Peyer's patch (tissue), 4 donors: ENCODE results near the gene FGFR4. TPM values are rescaled to one million over a fixed set of nuclear protein-coding genes. Genes with fewer than 3 reads are reported as not detected.

Source experiments
- DNase-seq, 3 donors: peaks; one replicate each; pipeline ENCODE4 v3.0.0-alpha.2; 2017 to 2019
- H3K27ac ChIP-seq, 4 donors: fragments of 200-600 bp; sonication (generic); one replicate each; pipeline ENCODE4 v1.5.1; 2016 to 2019
- H3K27me3 ChIP-seq, 2 donors: fragments of 200-600 bp; sonication (generic); one replicate each; pipeline ENCODE4 v1.5.1; 2019
- H3K36me3 ChIP-seq, 3 donors: fragments of 200-600 bp; sonication (generic); one replicate each; pipeline ENCODE4 v1.5.1; 2016 to 2019
- H3K4me1 ChIP-seq, 4 donors: fragments of 200-600 bp; sonication (generic); one replicate each; pipeline ENCODE4 v1.5.1; 2016 to 2019
- H3K4me3 ChIP-seq, 4 donors: fragments of 200-600 bp; sonication (generic); 1 replicate in 3 of 4; 2 replicates in 1 of 4; pipeline ENCODE4 v1.5.1; 2016 to 2019; ENCODE audit warnings: mild to moderate bottlenecking in 1 of 4
- H3K9me3 ChIP-seq, 4 donors: fragments of 200-600 bp; sonication (generic); one replicate each; pipeline ENCODE4 v1.5.1; 2016 to 2019; ENCODE audit warnings: mild to moderate bottlenecking in 1 of 4
- POLR2A ChIP-seq, 2 donors: fragments of 450-650 bp; IDR thresholded peaks; one replicate each; pipeline ENCODE4 v1.5.1; 2017; ENCODE audit warnings: antibody characterized with exemption in 2 of 2, mild to moderate bottlenecking in 2 of 2, moderate library complexity in 2 of 2
- total RNA-seq, 4 donors: library from RNA; depleted of rRNA; stranded (reverse); fragments of >200 nt; gene quantifications; one replicate each; pipeline ENCODE4 v1.1.0, GENCODE V29; 2016
- TF ChIP-seq, protein P1 (sequence below), 6 experiments: fragments of 450-650 bp in 4 of 6; fragments of 200-600 bp in 2 of 6; sonication (generic) in 1 of 6; IDR thresholded peaks; one replicate each; pipeline ENCODE4 v1.5.1; 2017 to 2019; ENCODE audit warnings: antibody characterized with exemption in 6 of 6, mild to moderate bottlenecking in 3 of 6, moderate library complexity in 1 of 6

The FGFR4 gene
- total RNA-seq, 4 donors from 2014 or later = 43.0 to 264 (median 72.3) TPM

DNA sequence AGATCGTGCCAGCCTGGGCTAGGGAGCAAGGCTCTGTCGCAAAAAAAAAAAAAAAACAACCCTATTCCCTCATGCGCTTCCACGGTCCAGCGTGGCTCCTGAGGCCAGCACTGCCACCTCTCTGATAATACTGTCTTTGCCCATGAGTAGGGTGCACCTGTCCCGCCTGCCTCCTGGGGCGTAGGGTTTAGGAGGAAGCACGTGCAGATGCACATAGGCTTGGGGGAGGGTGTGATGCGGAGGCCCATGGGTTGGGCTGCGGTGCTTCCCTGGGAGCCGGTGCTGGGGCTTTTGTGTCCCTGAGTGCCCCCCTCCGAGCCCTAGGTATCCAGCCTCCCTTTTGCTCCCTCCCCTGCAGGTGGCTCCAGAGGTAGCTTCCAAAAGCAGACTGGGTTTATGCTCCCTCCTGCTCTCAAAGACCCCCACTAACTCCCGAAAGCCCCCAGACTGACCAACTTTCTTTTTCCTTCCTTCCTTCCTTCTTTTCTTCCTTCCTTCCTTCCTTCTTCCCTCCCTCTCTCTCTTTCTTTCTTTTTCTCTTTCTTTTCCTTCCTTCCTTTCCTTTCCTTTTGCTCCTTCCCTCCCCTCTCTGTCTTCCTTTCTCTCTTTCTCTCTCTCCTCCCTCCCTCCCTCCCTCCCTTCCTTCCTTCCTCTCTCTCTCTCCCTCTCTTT is 12.8 kb downstream of the FGFR4 start:
- DNase-seq = no peak
- no peak overlapping the region for H3K4me3 ChIP-seq
- peak overlapping the region in 2 of 4 donors; percentile 50 to 69 for H3K27ac ChIP-seq
- no peaks in the 10 kb centered on the region for H3K27me3 ChIP-seq
- peaks cover 0 to 5% (median 0%) of the 10 kb centered on the region in 3 donors for H3K36me3 ChIP-seq
- H3K4me1 ChIP-seq = peaks cover 0 to 21% (median 2%) of the 10 kb centered on the region in 4 donors
- TF ChIP-seq, protein P1, sequence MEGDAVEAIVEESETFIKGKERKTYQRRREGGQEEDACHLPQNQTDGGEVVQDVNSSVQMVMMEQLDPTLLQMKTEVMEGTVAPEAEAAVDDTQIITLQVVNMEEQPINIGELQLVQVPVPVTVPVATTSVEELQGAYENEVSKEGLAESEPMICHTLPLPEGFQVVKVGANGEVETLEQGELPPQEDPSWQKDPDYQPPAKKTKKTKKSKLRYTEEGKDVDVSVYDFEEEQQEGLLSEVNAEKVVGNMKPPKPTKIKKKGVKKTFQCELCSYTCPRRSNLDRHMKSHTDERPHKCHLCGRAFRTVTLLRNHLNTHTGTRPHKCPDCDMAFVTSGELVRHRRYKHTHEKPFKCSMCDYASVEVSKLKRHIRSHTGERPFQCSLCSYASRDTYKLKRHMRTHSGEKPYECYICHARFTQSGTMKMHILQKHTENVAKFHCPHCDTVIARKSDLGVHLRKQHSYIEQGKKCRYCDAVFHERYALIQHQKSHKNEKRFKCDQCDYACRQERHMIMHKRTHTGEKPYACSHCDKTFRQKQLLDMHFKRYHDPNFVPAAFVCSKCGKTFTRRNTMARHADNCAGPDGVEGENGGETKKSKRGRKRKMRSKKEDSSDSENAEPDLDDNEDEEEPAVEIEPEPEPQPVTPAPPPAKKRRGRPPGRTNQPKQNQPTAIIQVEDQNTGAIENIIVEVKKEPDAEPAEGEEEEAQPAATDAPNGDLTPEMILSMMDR (IDR thresholded peaks at IDR 0.05) = peak in 3 of 6 experiments; percentile 22 to 31 (median 28)
- no peak for TF ChIP-seq POLR2A (IDR thresholded peaks at IDR 0.05)
- no peaks in the 10 kb centered on the region for H3K9me3 ChIP-seq

GRCh38 chr5:177100714-177101121 is 14.0 kb downstream of the FGFR4 start:
- no peak for DNase-seq
- no peaks in the 10 kb centered on the region for H3K27me3 ChIP-seq
- no peak for TF ChIP-seq POLR2A (IDR thresholded peaks at IDR 0.05)
- TF ChIP-seq, protein P1 (IDR thresholded peaks at IDR 0.05) = no peak
- H3K27ac ChIP-seq = no peak overlapping the region
- peaks cover 0 to 4% (median 0%) of the 10 kb centered on the region in 3 donors for H3K36me3 ChIP-seq
- no peak overlapping the region for H3K4me3 ChIP-seq
- H3K9me3 ChIP-seq = no peaks in the 10 kb centered on the region
- peaks cover 0 to 21% (median 2%) of the 10 kb centered on the region in 4 donors for H3K4me1 ChIP-seq

GRCh38 chr5:177103523-177104253 is 17.0 kb downstream of the FGFR4 start:
- DNase-seq = no peak
- TF ChIP-seq POLR2A (IDR thresholded peaks at IDR 0.05) = no peak
- TF ChIP-seq, protein P1 (IDR thresholded peaks at IDR 0.05) = no peak
- Histone ChIP-seq H3K36me3 (no peaks in the 10 kb centered on the region), H3K4me1 (peaks cover 0 to 5% (median 2%) of the 10 kb centered on the region in 4 donors), H3K4me3 (no peak overlapping the region), H3K9me3 (no peaks in the 10 kb centered on the region), H3K27me3 (no peaks in the 10 kb centered on the region), H3K27ac (no peak overlapping the region)

- no peak for DNase-seq
Observed at GRCh38 chr5:177105691-177106476, 19.2 kb downstream of the FGFR4 start.

DNA sequence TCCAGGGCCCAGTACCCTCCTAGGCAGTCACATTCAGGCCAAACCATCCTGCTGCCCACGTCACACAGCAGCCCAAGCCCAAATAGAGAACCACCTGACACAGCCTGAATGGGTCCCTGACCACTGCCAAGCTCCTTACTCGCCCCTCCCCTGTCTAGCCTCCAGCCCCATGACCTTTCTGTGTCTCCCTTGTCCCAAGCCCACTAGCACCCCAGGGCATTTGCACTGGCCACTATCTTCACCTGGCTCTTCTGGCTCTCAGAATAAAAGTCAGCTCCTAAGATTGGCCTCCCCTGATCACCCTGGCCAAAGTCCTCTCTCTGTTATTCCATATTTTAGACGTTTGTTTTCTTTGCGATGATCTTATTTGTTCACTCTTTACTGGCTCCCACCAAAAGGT is 20.4 kb downstream of the FGFR4 start:
- H3K9me3 ChIP-seq = no peaks in the 10 kb centered on the region
- H3K4me3 ChIP-seq = no peak overlapping the region
- TF ChIP-seq POLR2A (IDR thresholded peaks at IDR 0.05) = no peak
- TF ChIP-seq, protein P1 (IDR thresholded peaks at IDR 0.05) = no peak
- DNase-seq = no peak
- peaks cover 0 to 13% (median 0%) of the 10 kb centered on the region in 4 donors for H3K4me1 ChIP-seq
- no peak overlapping the region for H3K27ac ChIP-seq
- H3K27me3 ChIP-seq = no peaks in the 10 kb centered on the region
- no peaks in the 10 kb centered on the region for H3K36me3 ChIP-seq

More at GRCh38 chr5:177105691-177106476, 19.2 kb downstream of the FGFR4 start:
- Histone ChIP-seq H3K27ac (no peak overlapping the region), H3K4me1 (peaks cover 0 to 13% (median 0%) of the 10 kb centered on the region in 4 donors), H3K9me3 (no peaks in the 10 kb centered on the region), H3K27me3 (no peaks in the 10 kb centered on the region), H3K36me3 (no peaks in the 10 kb centered on the region), H3K4me3 (no peak overlapping the region)
- no peak for TF ChIP-seq POLR2A (IDR thresholded peaks at IDR 0.05)
- TF ChIP-seq, protein P1 (IDR thresholded peaks at IDR 0.05) = no peak
